A673 (cell line): ENCODE measurements around the gene ALG8. TPM values are rescaled to one million over a fixed set of nuclear protein-coding genes. Genes with fewer than 3 reads are reported as not detected.

Source experiments
- BruUV-seq: library from RNA; stranded (reverse); fragments of 400-500 nt; replicated peaks from 2 replicates; lab custom pipeline; 2021; lab: Mats Ljungman, UMichigan
- CTCF ChIA-PET: fragments of 300-600 bp; sonication (Branson Sonifier 250); formaldehyde crosslinking; loops from one replicate; lab custom pipeline; 2022; ENCODE audit warnings: antibody characterized with exemption; lab: Charles Lee
- POLR2A ChIA-PET: fragments of 300-600 bp; sonication (Branson Sonifier 250); formaldehyde crosslinking; loops from one replicate; lab custom pipeline; 2022; ENCODE audit warnings: antibody characterized with exemption; ENCODE audit not compliant: low non-redundant PET; lab: Charles Lee
- DNase-seq: peaks from one replicate; pipeline ENCODE4 v3.0.0-alpha.2; 2015; ENCODE audit warnings: low spot score
- H3K27ac ChIP-seq: fragments of 200-600 bp; sonication (generic); 2 replicates; pipeline ENCODE4 v1.5.1; 2016; ENCODE audit warnings: mixed run types, low read depth, mild to moderate bottlenecking, mixed read lengths, antibody characterized with exemption, low read length; ENCODE audit not compliant: poor library complexity, severe bottlenecking
- H3K27me3 ChIP-seq: fragments of 200-600 bp; sonication (generic); replicated peaks from 2 replicates; pipeline ENCODE4 v1.6.1; 2017; ENCODE audit warnings: mixed run types, low read depth, mild to moderate bottlenecking, mixed read lengths, antibody characterized with exemption, low read length; ENCODE audit not compliant: insufficient read depth, poor library complexity
- H3K36me3 ChIP-seq: fragments of 200-600 bp; sonication (generic); 2 replicates; pipeline ENCODE4 v1.6.1; 2016; ENCODE audit warnings: mixed run types, mild to moderate bottlenecking, mixed read lengths, antibody characterized with exemption, low read length; ENCODE audit not compliant: insufficient read depth, poor library complexity, severe bottlenecking
- H3K4me1 ChIP-seq: fragments of 200-600 bp; sonication (generic); 2 replicates; pipeline ENCODE4 v1.6.1; 2017; ENCODE audit warnings: mixed run types, mild to moderate bottlenecking, mixed read lengths, antibody characterized with exemption, low read length; ENCODE audit not compliant: insufficient read depth, poor library complexity, severe bottlenecking
- H3K4me3 ChIP-seq: fragments of 200-600 bp; sonication (generic); 2 replicates; pipeline ENCODE4 v1.5.1; 2016; ENCODE audit warnings: low read depth, mixed run types, mild to moderate bottlenecking, mixed read lengths, low read length; ENCODE audit not compliant: poor library complexity, severe bottlenecking
- H3K9me3 ChIP-seq: fragments of 200-600 bp; sonication (generic); 2 replicates; pipeline ENCODE4 v1.6.1; 2016; ENCODE audit warnings: mixed run types, low read depth, mild to moderate bottlenecking, mixed read lengths, antibody characterized with exemption, low read length; ENCODE audit not compliant: poor library complexity, severe bottlenecking
- EZH2 ChIP-seq: fragments of 200-600 bp; sonication (generic); IDR thresholded peaks from 2 replicates; pipeline ENCODE4 v1.6.1; 2017; ENCODE audit warnings: borderline replicate concordance, low read depth, mild to moderate bottlenecking, mixed read lengths, antibody characterized with exemption, low read length; ENCODE audit not compliant: poor library complexity, severe bottlenecking
- intact Hi-C: fragments of 100-400 bp; cut with micrococcal nuclease; formaldehyde crosslinking; loops from one replicate; pipeline ENCODE4 v1.10.0; 2022; ENCODE audit not compliant: unreplicated experiment
- total RNA-seq: library from RNA; stranded (reverse); gene quantifications from 2 replicates; pipeline ENCODE4 v1.2.3, GENCODE V29; 2021
- TF ChIP-seq, protein P1 (sequence below): fragments of 300-800, 200-600 bp; sonication (generic); conservative IDR thresholded peaks from 2 replicates; pipeline ENCODE4 v1.5.1; 2017; ENCODE audit warnings: low read depth, mild to moderate bottlenecking, antibody characterized with exemption, low read length, moderate library complexity, mixed read lengths

The ALG8 gene
- total RNA-seq, 1 experiment from 2014 or later: 131 TPM

DNA sequence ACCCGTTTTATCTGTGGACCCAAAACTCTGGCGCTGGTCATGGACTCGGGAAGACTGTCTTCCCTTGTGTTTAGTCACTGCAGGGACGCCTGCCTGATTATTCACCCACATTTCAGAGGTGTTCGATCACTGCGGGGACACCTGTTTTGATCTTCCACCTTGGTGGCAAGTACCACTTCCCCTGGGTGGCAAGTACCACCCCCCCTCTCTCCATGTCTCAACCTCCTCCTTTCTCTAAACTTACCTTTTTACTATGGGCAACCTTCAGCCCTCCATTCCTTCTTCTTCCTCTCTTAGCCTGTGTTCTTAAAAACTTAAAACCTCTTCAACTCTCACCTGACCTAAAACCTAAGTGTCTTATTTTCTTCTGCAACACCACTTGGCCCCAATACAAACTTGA, 57.8 kb downstream of the ALG8 start:
- no peaks in the 10 kb centered on the region for H3K27me3 ChIP-seq
- ChIA-PET POLR2A (no interaction called here), CTCF (no interaction called here)
- no peak overlapping the region for H3K27ac ChIP-seq
- H3K36me3 ChIP-seq: no peaks in the 10 kb centered on the region
- H3K4me1 ChIP-seq: no peaks in the 10 kb centered on the region
- DNase-seq: no peak
- TF ChIP-seq EZH2: no peak
- TF ChIP-seq, protein P1, sequence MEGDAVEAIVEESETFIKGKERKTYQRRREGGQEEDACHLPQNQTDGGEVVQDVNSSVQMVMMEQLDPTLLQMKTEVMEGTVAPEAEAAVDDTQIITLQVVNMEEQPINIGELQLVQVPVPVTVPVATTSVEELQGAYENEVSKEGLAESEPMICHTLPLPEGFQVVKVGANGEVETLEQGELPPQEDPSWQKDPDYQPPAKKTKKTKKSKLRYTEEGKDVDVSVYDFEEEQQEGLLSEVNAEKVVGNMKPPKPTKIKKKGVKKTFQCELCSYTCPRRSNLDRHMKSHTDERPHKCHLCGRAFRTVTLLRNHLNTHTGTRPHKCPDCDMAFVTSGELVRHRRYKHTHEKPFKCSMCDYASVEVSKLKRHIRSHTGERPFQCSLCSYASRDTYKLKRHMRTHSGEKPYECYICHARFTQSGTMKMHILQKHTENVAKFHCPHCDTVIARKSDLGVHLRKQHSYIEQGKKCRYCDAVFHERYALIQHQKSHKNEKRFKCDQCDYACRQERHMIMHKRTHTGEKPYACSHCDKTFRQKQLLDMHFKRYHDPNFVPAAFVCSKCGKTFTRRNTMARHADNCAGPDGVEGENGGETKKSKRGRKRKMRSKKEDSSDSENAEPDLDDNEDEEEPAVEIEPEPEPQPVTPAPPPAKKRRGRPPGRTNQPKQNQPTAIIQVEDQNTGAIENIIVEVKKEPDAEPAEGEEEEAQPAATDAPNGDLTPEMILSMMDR: no peak
- no TSS peak for BruUV-seq
- no peak overlapping the region for H3K4me3 ChIP-seq
- no peaks in the 10 kb centered on the region for H3K9me3 ChIP-seq
- intact Hi-C loops: no loop called here

DNA sequence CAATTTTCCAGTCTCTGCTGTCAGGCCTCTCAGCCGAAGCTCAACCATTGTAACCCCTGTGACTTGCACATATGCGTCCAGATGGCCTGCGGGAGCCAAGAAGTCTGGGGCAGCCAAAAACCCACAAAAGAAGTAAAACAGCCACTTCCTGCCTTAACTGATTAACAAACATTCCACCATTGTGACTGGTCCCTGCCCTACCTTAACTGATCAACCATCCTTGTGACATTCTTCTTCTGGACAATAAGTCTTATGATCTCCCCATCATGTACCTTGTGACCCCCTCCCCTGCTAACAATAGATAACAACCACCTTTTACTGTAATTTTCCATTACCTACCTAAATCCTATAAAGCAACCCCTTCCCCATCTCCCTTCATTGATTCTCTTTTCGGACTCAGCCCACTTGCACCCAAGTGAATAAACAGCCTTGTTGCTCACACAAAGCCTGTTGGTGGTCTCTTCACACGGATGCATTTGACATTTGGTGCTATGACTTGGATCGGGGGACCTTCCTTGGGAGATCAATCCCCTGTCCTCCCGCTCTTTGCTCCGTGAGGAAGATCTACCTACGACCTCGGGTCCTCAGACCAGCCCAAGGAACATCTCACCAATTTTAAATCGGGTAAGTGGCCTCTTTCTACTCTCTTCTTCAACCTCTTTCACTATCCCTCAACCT, 58.5 kb downstream of the ALG8 start:
- POLR2A ChIA-PET: no interaction called here
- no peaks in the 10 kb centered on the region for H3K4me1 ChIP-seq

DNA sequence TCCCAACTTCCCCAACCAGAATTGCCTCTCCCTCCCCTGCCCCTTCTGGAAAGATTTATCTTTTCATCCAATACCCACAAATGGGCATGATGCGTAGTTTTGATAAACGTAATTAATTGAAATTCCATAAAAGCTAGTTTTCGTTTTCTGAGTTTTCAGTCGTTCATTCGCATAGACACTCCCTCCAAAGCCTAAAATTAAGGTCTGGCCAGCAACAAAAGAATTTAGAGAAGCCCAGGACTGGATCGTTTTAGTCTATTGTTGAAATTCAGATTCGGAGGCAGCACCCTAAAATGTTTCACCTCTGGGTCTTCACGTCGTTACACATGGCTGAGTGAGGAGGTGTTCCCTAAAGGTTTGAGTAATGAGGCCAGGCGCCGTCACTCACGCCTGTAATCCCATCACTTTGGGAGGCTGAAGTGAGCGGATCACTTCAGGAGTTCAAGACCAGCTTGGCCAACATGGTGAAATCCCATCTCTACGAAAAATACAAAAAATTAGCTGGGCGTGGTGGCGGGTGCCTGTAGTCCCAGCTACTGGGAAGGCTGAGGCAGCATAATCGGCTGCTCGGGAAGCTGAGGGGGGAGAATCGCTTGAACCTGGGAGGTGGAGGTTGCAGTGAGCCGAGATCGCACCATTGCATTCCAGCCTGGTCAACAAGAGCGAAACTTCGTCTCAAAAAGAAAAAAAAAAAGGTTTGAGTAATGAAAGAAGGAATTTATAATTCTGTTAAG, 59.2 kb downstream of the ALG8 start:
- ChIA-PET POLR2A (no interaction called here), CTCF (no interaction called here)
- Histone ChIP-seq H3K27me3 (no peaks in the 10 kb centered on the region), H3K4me3 (peak overlapping the region; percentile 81), H3K27ac (peak overlapping the region; percentile 88), H3K36me3 (no peaks in the 10 kb centered on the region), H3K4me1 (no peaks in the 10 kb centered on the region), H3K9me3 (no peaks in the 10 kb centered on the region)
- TSS peak; percentile 96 for BruUV-seq
- intact Hi-C loops: no loop called here
- TF ChIP-seq, protein P1: no peak
- DNase-seq: no peak

More for the DNA sequence above, 58.5 kb downstream of the ALG8 start:
- Histone ChIP-seq H3K36me3 (no peaks in the 10 kb centered on the region), H3K4me3 (no peak overlapping the region), H3K9me3 (no peaks in the 10 kb centered on the region), H3K27ac (no peak overlapping the region), H3K27me3 (no peaks in the 10 kb centered on the region)
- CTCF ChIA-PET: no interaction called here
- intact Hi-C loops: no loop called here
- no peak for DNase-seq
- no TSS peak for BruUV-seq
- no peak for TF ChIP-seq EZH2
- TF ChIP-seq, protein P1: no peak
